Measurements from ENCODE around the gene MAG.
"Not testable (repeated sequence)": the region's sequence is repeated elsewhere in the genome, so short reads cannot be mapped to it uniquely, and the experiment has no call there.

MAG gene

DNA sequence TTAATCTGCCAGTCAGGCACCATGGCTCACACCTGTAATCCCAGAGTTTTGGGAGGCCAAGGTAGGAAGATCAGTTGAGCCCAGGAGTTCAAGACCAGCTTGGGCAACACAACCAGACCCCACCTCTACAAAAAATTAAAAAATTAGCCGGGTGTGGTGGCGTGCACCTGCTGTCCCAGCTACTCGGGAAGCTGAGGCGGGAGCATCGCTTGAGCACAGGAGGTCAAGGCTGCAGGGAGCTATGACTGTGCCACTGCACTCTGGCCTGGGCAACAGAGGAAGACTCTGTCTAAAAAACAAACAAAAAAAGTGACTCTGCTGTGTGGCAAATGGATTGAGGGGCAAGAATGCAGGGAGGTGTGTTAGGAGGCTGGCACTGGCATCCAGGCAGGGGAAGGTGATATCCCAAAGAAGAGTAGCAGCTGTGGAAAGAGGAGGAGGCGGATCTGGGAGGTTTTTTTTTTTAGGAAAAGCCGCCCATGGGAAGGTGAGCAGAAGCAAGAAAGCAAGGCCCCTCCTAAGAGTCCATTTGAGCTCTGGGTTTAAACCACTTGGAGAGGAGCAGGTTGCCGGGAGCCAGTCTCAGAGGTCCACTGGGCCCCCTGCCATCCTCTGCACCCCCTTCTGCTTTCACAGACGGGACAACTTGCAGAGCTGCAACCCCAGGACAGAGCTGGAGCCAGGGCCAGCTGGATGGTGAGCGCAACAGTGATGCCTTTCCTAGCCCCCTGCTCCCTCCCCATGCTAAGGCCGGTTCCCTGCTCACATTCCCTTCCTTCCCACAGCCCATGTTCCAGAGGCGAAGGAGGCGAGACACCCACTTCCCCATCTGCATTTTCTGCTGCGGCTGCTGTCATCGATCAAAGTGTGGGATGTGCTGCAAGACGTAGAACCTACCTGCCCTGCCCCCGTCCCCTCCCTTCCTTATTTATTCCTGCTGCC, 7.5 kb upstream of the MAG start:
- no peak for TF ChIP-seq Cebpa-rat (IDR thresholded peaks at IDR 0.05)
- Histone ChIP-seq H3K4me1 (peaks cover 63 to 83% (median 77%) of the 10 kb centered on the region in 10 experiments), H3K4me2 (peak overlapping the region; percentile 10 to 98 (median 42); a peak in 19 of 22 replicates), H3K27ac (peak overlapping the region in 1 of 11 experiments; percentile 44; a peak in 2 of 22 replicates), H3K4me3 (no peak overlapping the region), H3K27me3 (peaks cover 0 to 7% (median 0%) of the 10 kb centered on the region in 11 experiments; a peak in 5 of 22 replicates), H4K20me1 (0 out of 22 replicates have a peak, but pooled peaks cover 0 to 8% (median 0%) of the 10 kb centered on the region in 11 experiments), H3K9ac (0 out of 22 replicates have a peak overlapping the region, but pooled peaks of 2 of the 11 experiments have one; percentile 22 to 27), H3K36me3 (peaks cover 0 to 7% (median 5%) of the 10 kb centered on the region in 11 experiments; a peak in 17 of 22 replicates), H3K9me3 (replicated peaks in 1 of 11) (no peaks in the 10 kb centered on the region)

DNA sequence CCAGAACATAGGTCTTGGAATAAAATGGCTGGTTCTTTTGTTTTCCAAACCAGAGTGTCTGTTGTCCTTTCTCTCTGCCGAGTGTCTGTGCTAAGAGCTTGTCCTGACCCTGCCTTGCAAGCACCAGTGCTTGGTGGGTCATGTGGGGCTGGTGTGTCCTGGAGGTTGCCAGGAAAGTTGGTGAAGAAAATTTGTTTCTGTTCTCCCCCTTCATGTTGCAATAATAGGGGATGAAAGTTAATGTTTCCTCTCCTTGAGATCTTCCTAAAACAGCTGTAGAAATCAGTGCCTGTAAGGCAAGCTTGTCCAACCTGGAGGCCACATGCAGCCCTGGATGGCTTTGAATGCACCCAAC, 6.9 kb upstream of the MAG start:
- no peaks in the 10 kb centered on the region for H3K9me3 ChIP-seq (replicated peaks in 1 of 11)
- TF ChIP-seq Cebpa-rat (IDR thresholded peaks at IDR 0.05), result peak in 2 of 11 experiments; percentile 24 to 34; a peak in 1 of 22 replicates
- H3K4me3 ChIP-seq, result no peak overlapping the region
- H3K27ac ChIP-seq, result peak overlapping the region in 1 of 11 experiments; percentile 44; a peak in 2 of 22 replicates
- H3K27me3 ChIP-seq, result peaks cover 0 to 7% (median 0%) of the 10 kb centered on the region in 11 experiments; a peak in 5 of 22 replicates
- H3K9ac ChIP-seq, result 0 out of 22 replicates have a peak overlapping the region, but pooled peaks of 2 of the 11 experiments have one; percentile 22 to 27
- H3K4me2 ChIP-seq, result peak overlapping the region; percentile 10 to 98 (median 42); a peak in 19 of 22 replicates
- peaks cover 0 to under 1% (median 0%) of the 10 kb centered on the region in 11 experiments; a peak in 4 of 22 replicates for H3K36me3 ChIP-seq
- H3K4me1 ChIP-seq, result peaks cover 57 to 78% (median 71%) of the 10 kb centered on the region in 10 experiments
- 0 out of 22 replicates have a peak, but pooled peaks cover 0 to 1% (median 0%) of the 10 kb centered on the region in 11 experiments for H4K20me1 ChIP-seq

DNA sequence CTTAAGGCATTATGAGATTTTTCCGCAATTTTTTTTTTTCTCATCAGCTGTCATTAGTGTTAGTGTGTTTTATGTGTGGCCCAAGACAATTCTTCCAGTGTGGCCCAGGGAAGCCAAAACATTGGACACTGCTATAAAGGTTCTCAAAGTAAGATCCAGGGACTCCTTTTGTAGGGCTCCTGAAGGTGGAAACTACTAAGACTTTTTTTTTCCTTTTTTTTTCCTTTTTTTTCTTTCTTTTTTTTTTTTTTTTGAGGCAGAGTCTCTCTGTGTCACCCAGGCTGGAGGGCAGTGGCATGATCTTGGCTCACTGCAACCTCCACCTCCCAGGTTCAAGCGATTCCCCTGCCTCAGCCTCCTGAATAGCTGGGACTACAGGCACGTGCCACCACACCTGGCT, 6.5 kb upstream of the MAG start:
- H3K4me1 ChIP-seq, result peaks cover 53 to 74% (median 67%) of the 10 kb centered on the region in 10 experiments

DNA sequence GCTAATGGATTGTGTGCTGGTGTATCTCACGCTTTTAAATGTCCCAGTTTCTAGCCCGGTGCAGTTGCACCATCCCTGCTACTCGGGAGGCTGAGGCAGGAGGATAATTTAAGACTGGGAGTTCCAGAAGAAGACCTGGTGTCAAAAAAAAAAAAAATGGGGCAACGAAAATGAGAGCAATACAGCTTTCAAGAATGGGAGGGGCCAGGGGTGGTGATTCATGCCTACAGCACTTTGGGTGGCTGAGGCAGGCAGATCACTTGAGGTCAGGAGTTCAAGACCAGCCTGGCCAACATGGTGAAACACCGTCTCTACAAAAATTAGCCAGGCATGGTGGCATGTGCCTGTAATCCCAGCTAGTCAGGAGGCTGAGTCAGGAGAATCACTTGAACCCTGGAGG, 5.9 kb upstream of the MAG start:
- not testable (repeated sequence) for H3K27me3 ChIP-seq; H3K4me3 ChIP-seq; H3K36me3 ChIP-seq; H3K27ac ChIP-seq; H3K9me3 ChIP-seq (replicated peaks in 1 of 11); H4K20me1 ChIP-seq; H3K9ac ChIP-seq
- Histone ChIP-seq H3K4me2 (peak overlapping the region in 9 of 11 experiments; percentile 41 to 93 (median 65); a peak in 10 of 22 replicates), H3K4me1 (peaks cover 48 to 68% (median 62%) of the 10 kb centered on the region in 10 experiments)

More for the DNA sequence above, 6.5 kb upstream of the MAG start:
- H4K20me1 ChIP-seq; H3K27ac ChIP-seq; H3K36me3 ChIP-seq; H3K4me3 ChIP-seq; H3K9me3 ChIP-seq (replicated peaks in 1 of 11); H3K27me3 ChIP-seq: not testable (repeated sequence)
- Histone ChIP-seq H3K9ac (0 out of 22 replicates have a peak overlapping the region, but pooled peaks of 1 of the 11 experiments have one; percentile 22), H3K4me2 (peak overlapping the region; percentile 10 to 98 (median 42); a peak in 18 of 22 replicates)

DNA sequence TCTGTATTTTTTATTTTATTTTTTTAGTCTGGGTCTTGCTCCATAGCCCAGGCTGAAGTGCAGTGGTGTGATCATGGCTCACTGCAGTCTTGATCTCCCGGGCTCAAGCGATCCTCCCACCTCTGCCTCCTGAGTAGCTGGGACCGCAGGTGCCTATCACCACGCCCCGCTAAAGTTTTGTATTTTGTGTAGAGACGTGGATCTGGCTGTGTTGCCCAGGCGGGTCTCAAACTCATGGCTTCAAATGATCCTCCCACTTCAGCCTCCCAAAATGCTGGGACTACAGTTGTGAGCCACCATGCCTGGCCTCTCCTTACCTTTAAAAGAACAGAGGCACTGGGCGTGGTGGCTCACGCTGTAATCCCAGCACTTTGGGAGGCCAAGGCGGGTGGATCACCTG, 4.2 kb upstream of the MAG start:
- no peaks in the 10 kb centered on the region for H4K20me1 ChIP-seq
- peak overlapping the region; percentile 3 to 93 (median 63); a peak in 19 of 22 replicates for H3K4me2 ChIP-seq
- no peaks in the 10 kb centered on the region for H3K9me3 ChIP-seq (replicated peaks in 1 of 11)
- H3K27ac ChIP-seq, result no peak overlapping the region; a peak in 1 of 22 replicates
- no peak overlapping the region for H3K4me3 ChIP-seq
- H3K4me1 ChIP-seq, result peaks cover 48 to 65% (median 52%) of the 10 kb centered on the region in 10 experiments
- H3K9ac ChIP-seq, result no peak overlapping the region
- H3K36me3 ChIP-seq, result no peaks in the 10 kb centered on the region
- peaks cover 0 to 9% (median 0%) of the 10 kb centered on the region in 11 experiments; a peak in 4 of 22 replicates for H3K27me3 ChIP-seq
- TF ChIP-seq Cebpa-rat (IDR thresholded peaks at IDR 0.05), result no peak

DNA sequence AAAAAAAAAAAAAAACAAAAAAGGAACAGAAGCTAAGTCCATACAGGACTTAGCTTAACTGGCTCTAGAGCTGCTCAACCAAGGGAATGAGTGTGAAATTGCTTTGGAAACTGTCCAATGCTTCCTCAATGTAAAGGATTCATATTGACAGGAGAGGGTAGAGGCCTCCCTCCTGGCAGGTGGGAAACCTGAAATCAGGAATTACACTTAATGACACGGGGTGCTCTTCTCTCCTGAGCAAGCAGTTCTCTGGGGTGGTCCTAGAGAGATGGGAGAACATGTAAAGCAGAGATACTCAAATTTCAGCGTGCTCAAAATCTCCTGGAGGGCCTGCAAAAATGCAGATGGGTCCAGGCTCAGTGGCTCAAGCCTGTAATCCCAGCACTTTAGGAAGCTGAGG, 3.6 kb upstream of the MAG start:
- H3K36me3 ChIP-seq, result no peaks in the 10 kb centered on the region
- H3K4me3 ChIP-seq, result no peak overlapping the region
- no peaks in the 10 kb centered on the region for H3K9me3 ChIP-seq (replicated peaks in 1 of 11)
- no peak for TF ChIP-seq Cebpa-rat (IDR thresholded peaks at IDR 0.05)
- H3K4me1 ChIP-seq, result peaks cover 44 to 69% (median 53%) of the 10 kb centered on the region in 10 experiments
- peak overlapping the region in 5 of 11 experiments; percentile 13 to 79 (median 63); a peak in 5 of 22 replicates for H3K4me2 ChIP-seq
- H3K9ac ChIP-seq, result no peak overlapping the region
- H3K27me3 ChIP-seq, result peaks cover 0 to 9% (median 0%) of the 10 kb centered on the region in 11 experiments; a peak in 2 of 22 replicates
- no peak overlapping the region for H3K27ac ChIP-seq
- H4K20me1 ChIP-seq, result no peaks in the 10 kb centered on the region

DNA sequence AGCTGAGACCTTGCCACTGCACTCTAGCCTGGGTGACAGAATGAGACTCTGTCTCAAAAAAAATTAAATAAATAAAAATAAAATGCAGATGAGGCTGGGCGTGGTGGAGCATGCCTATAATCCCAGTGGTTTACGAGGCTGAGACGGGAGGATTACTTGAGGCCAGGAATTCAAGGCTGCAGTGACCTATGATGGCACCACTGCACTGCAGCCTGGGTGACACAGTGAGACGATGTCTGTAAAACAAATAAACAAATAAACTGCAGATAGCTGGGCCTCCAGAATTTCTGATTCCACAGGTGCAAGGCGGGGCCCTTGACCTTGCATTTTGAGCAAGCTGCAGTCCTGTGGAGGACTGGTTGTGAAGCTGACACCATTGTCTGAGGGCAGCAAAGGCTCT, 3.1 kb upstream of the MAG start:
- H3K9ac ChIP-seq, result no peak overlapping the region
- peaks cover 38 to 74% (median 57%) of the 10 kb centered on the region in 10 experiments for H3K4me1 ChIP-seq
- TF ChIP-seq Cebpa-rat (IDR thresholded peaks at IDR 0.05), result no peak
- no peak overlapping the region for H3K27ac ChIP-seq
- H3K4me2 ChIP-seq, result no peak overlapping the region
- no peaks in the 10 kb centered on the region for H3K36me3 ChIP-seq
- peaks cover 0 to 9% (median 0%) of the 10 kb centered on the region in 11 experiments; a peak in 2 of 22 replicates for H3K27me3 ChIP-seq
- H4K20me1 ChIP-seq, result no peaks in the 10 kb centered on the region
- no peaks in the 10 kb centered on the region for H3K9me3 ChIP-seq (replicated peaks in 1 of 11)
- no peak overlapping the region for H3K4me3 ChIP-seq

DNA sequence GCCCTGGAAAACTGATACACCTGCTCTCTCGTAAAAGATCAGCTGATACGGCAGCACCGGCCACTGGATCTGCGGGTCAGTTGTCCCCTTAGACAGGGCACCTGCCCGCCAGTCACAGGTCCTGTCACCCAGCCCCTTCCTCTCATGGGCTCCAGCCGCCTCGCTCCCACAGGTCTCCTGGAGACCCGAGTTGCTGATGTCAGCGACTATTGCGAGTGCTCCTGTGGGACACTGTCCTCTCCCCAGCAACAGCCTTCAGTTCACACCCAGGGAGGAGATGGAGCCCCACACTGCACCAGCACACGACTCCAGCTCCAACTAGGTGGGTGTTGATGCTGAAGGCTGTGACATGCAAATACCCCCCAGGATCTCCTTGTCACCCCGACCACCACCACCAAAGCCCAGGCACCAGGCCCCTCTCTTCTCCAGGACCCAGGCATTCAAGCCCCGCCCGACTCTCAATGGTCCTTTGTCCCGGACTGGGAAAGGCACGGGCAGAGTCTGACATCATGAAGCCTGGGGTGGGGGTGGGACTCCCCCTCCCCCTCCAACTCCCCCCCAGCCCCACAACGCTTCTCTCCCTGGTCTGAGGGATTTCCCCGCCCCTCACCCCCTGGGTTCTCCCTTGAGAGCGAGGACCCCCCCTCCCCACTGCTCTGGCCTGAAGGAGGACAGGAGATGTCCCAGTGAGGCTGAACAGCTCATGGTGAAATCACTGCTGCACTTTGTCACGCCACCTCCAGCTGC, 1.4 kb upstream of the MAG start:
- no peaks in the 10 kb centered on the region for H3K9me3 ChIP-seq (replicated peaks in 1 of 11)
- no peaks in the 10 kb centered on the region for H3K36me3 ChIP-seq
- peaks cover 30 to 73% (median 55%) of the 10 kb centered on the region in 10 experiments for H3K4me1 ChIP-seq
- no peak overlapping the region for H3K9ac ChIP-seq
- TF ChIP-seq Cebpa-rat (IDR thresholded peaks at IDR 0.05), result no peak
- H3K4me3 ChIP-seq, result no peak overlapping the region
- no peaks in the 10 kb centered on the region for H4K20me1 ChIP-seq
- H3K4me2 ChIP-seq, result peak overlapping the region in 6 of 11 experiments; percentile 33 to 72 (median 62); a peak in 5 of 22 replicates
- no peak overlapping the region for H3K27ac ChIP-seq
- H3K27me3 ChIP-seq, result peaks cover 0 to 14% (median 0%) of the 10 kb centered on the region in 11 experiments; a peak in 6 of 22 replicates
